ENCODE data around the gene NR2F1-AS1. TPM values are rescaled to one million over a fixed set of nuclear protein-coding genes. Genes with fewer than 3 reads are reported as not detected.

NR2F1-AS1 gene
- total RNA-seq, 1 donor = 11.8 TPM

DNA sequence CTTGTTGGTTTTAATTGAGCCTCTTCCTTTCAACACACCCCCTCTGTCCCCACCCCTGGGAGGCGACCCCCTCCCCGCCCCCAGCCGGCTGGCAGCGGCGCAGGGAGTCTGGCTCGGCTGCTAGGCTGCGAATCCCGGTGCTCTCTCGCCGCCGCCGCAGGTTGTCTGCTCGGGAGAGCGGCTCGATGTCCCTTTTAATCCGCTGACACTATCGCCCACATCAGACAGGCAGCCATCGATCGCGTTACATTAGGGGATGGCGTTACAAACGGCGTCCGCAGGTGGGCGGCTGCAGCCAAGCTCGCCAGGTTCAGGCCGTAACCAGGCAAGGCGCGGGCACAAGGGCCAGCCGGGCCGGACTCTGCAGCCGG, 1.3 kb downstream of the NR2F1-AS1 start:
- peak overlapping the region; percentile 89 for H3K4me3 ChIP-seq (ENCODE audit: low read depth, low read length)
- DNase-seq (ENCODE audit: low read depth) = no peak
- TF ChIP-seq, protein P1, sequence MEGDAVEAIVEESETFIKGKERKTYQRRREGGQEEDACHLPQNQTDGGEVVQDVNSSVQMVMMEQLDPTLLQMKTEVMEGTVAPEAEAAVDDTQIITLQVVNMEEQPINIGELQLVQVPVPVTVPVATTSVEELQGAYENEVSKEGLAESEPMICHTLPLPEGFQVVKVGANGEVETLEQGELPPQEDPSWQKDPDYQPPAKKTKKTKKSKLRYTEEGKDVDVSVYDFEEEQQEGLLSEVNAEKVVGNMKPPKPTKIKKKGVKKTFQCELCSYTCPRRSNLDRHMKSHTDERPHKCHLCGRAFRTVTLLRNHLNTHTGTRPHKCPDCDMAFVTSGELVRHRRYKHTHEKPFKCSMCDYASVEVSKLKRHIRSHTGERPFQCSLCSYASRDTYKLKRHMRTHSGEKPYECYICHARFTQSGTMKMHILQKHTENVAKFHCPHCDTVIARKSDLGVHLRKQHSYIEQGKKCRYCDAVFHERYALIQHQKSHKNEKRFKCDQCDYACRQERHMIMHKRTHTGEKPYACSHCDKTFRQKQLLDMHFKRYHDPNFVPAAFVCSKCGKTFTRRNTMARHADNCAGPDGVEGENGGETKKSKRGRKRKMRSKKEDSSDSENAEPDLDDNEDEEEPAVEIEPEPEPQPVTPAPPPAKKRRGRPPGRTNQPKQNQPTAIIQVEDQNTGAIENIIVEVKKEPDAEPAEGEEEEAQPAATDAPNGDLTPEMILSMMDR (IDR thresholded peaks at IDR 0.05; ENCODE audit: insufficient read depth, low read length) = no peak

DNA sequence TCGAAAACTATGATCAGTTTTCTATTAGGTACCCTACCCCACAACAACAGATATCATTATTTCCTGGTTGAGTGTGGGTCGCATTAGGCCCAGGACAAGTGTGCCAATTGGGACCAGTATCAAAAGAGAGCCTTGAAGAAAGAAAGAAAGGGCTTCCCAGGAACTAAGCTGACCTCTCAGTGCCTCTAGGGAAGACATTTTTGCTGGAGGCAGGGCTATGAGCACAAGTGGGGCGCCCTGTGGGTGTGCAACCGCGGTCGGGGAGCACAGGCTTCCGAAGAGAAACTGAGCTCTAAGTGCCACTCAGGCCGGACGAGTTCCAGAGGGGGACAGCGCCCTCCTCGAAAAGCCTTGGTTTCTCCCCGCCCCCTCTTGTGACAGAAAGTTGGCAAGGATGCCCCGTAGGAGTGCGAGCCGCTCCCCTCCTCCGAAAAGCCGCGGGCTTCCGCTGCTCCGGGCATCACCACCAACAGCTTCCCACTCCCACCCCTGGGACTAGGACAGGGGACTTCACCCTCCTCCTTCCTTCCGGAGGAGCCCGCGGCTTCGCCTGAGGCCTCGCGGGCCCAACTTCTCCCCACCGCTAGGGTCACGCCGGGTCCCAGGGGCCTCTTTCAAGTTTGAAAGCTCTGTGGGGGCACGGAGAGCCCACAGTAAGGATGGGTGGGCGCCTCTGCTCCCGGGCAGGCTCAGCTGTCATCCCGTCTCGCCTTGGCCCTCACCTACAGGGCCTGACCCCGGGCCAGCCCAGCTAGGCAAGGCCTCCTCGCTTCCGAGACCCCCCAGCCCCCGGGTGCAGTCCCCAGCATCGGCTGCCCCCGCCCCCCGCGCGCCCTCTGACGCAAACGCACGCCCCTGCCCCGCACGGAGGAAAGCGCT, 2.0 kb downstream of the NR2F1-AS1 start:
- peak overlapping the region; percentile 89 for H3K4me3 ChIP-seq (ENCODE audit: low read depth, low read length)
- TF ChIP-seq, protein P1 (IDR thresholded peaks at IDR 0.05; ENCODE audit: insufficient read depth, low read length) = peak; percentile 1
- no peak for DNase-seq (ENCODE audit: low read depth)

DNA sequence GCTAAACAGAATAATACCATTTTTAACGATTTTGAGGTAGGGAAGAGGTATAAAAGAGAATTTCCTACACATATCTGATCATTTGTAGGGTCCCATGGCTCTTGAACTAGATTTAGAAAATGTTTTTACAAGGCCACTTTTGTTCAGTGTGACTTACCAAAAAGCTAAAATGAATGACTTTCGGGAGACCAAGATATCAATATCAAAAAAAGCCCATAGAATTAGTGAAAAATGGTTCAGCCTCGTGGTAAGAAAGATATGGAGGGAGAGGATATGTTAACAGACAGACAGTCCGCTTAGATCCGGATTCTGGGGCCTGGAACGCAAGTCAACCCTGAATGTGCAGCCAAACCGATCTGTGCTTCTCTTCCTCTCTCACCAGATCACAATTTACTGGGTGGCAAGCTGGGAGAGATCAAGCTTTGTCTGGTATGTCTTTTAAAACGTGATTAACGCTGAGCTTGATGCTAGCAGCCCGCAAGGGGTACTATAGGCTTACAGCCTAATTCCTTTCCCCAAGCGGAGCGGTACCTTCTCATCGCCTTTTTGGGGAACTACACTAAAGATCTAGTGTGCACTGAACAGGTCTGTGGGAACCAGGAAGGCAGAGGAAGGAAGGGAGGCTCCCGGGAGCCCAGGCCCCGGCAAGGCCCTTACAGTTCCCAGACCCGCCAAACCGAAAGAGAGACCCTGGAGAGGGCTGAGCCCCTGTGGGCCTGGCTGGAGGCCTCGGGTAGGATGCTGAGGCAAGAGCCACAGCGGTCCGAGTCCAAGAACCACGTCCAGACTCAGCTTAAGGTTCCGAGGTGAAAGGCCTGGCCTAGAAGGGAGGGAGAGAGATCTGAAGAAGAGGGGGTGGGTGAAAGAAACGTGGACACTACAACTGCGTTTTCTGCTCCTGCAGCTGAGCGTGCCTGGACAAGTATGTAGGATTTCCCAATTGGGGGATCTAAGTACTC, 2.9 kb downstream of the NR2F1-AS1 start:
- H3K4me3 ChIP-seq (ENCODE audit: low read depth, low read length) = peak overlapping the region; percentile 89
- TF ChIP-seq, protein P1 (IDR thresholded peaks at IDR 0.05; ENCODE audit: insufficient read depth, low read length) = no peak
- no peak for DNase-seq (ENCODE audit: low read depth)

DNA sequence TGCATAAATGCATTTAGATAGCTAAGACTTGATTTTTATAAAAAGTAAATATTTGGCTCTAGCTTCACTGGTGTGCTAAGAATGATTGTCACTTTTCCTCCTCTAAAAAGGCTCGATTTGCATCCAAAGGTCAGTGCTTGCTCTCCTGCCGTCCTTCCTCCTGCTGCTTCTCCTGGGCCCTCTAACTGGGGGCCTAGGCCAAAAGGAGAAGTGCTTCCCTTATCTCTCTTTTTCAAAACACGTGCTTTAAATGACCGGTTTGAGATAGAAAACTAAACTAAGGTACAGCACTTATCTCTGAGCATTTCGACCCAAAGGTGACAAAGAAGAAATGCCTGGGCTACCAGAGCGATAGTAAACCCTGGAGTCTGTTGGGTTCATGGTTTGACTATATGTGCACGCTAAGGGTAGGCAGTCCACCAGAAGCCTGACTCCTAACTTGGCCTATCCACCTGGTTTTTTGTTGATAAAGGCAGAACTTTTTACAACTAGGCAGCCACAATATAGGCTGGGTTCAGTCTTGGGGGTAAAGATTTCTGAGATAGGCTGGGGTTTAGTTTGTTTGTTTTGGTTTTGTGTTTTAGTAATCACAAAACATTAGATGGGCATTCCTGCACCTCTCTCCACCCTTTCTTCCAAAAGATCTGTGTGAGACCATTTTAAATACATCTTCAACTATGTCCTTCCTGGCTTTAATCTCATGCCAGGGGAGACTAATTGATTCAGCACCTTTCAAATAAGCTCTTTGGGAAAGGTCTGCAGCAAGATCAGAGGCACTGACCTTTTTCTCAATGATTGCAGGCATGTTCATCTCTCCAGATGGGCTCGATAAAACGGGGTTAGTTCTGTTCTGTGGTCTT, 3.8 kb downstream of the NR2F1-AS1 start:
- no peak for DNase-seq (ENCODE audit: low read depth)
- TF ChIP-seq, protein P1 (IDR thresholded peaks at IDR 0.05; ENCODE audit: insufficient read depth, low read length) = no peak
- no peak overlapping the region for H3K4me3 ChIP-seq (ENCODE audit: low read depth, low read length)

DNA sequence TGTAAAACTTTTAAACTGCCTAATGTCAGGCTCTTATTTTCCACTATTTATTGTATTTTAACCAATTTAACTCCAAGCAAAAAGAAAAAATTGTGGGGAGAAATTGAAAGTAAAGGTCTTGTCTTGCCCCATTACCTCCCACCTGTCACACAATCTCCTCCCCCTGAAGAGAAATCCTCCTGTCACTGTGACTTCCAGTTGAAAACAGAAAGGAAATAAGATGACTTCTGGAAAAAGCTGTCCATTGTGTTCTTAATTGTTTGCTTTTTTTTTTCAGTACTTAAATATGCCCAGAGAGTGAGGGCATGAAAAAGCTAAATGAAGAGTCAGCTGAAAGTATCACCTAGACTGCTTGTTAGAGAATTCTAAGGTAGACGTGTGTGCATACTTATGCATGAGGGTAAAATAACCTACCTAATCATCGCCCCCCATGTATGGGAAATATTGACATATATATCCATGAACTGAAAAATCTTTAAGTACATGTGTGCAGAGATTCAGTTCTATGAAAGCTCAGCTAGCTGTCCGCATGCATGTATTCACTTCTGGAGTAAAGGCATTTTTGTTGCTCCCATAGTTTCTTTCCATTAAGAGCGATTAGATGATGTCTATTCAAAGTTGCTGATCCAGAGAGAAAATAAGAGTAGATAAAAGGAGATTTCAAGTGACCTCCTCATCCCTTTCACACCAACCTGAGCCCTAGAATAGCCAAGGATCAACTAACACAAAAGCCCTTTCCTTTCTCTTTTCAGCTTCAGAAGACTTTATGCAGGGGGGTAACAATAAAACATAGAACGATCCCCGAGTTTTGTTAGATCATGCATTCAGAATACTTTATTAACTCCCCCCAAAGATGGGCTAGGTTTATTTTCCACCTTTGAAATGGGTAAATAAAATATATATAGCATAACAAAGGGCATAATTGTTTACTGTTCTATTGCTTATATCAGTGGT, 5.3 kb downstream of the NR2F1-AS1 start:
- no peak for DNase-seq (ENCODE audit: low read depth)
- TF ChIP-seq, protein P1 (IDR thresholded peaks at IDR 0.05; ENCODE audit: insufficient read depth, low read length) = no peak
- H3K4me3 ChIP-seq (ENCODE audit: low read depth, low read length) = no peak overlapping the region

Data from fibroblast of the aortic adventitia (primary cell).